ELF-1 (cell line): ENCODE data around the gene TMEM131.

Experiments used
- DNase-seq: peaks from one replicate; pipeline ENCODE4 v3.0.0-alpha.2; 2016; ENCODE audit warnings: low read depth, low spot score

Gene TMEM131

DNA sequence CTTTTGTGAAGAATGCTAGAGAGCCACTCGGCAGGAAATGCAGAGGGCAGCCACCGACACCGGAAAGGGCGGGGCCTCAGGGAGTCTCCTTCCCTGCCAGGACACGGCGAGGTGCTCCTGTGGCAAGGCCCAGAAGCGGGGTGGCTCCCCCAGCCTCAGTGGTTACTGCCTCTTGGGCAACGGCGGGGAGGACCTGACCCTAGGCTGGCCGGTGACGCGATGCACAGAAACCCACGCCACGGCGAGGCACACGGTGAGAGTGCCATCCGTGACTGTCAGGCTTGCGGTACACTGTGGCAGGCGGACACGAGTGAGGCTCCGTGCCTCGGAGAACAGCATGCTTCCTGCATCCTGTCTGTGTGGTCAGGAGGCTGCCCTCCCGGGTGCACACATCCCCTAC is 234.6 kb downstream of the TMEM131 start:
- DNase-seq, result no peak

- DNase-seq, result no peak
Observed at GRCh38 chr2:97760480-97761049, 235.2 kb downstream of the TMEM131 start.

DNA sequence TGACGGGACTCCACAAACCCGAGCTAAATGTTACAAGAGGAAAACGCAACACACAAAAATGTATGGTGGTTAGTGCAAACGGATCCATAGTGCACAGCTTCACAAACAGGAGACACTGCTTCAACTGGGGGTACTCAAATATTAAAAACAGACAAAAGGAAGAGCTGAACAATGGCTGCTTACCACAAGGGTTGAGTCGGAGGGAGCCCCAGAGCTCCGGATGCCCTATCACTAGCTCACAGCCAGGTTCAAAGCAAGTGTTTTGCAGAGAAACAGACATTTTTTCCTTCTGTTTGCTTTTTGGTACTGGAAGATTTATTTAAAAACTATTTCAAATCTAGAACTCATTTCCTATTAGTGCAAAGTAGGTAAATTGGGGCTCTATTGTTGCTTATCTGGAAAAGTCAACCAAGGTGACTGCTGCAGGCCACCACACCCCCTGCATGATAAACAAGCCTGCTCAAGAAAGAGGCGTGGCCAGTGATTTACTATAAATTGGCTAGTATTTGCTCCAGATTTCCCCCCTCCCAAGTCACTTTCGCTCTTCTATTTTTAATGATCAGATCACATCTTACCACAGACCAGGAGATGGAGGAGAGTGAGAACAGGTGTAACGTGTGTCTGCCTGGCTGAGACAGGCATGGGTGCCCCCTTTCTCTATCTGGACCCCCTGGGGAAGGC is 235.9 kb downstream of the TMEM131 start:
- DNase-seq, result no peak

- no peak for DNase-seq
Observed at GRCh38 chr2:97758131-97758705, 237.5 kb downstream of the TMEM131 start.

DNA sequence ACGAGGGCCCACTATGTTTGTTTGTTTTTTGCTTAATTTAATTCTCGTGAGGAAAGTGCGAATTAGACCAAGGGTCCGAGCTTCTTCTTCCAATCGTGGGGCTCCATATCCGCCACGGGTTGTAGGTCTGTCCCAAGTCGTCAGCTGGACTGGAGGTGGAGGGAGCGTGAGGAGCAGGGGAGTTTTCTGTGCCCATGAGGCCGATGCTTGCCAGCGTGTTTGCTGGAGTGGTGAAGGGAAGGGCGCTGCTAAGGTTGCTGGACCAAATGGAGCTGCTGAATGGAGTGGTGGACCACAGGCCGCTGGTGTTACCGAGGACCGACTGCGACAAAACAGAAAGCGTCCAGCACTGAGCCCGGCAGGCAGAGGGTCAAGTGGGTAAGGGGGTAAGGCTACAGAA is 238.7 kb downstream of the TMEM131 start:
- DNase-seq, result no peak

DNA sequence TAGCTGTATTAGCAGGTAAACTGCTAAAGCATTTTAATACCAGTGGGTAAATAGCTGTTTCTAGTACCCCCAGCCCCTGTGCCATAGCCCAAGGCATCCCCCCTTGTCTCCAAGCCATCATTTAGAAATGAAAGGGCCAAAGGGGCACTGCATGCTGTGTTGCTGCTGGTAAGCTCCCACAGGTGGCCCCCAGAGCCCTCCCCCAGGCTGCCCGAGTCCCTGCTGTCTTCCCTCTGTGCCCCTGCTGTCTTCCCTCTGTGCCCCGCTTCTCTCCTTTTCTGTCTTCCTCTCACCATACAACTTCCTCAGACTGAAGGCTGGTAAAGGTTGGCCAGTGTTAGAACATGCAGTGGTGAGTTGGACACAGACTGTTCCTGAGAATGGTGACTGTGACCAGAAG is 240.3 kb downstream of the TMEM131 start:
- no peak for DNase-seq

- no peak for DNase-seq
Observed at GRCh38 chr2:97754690-97755346, 240.9 kb downstream of the TMEM131 start.

- DNase-seq, result no peak
Observed at GRCh38 chr2:97752342-97753334, 243.1 kb downstream of the TMEM131 start.

DNA sequence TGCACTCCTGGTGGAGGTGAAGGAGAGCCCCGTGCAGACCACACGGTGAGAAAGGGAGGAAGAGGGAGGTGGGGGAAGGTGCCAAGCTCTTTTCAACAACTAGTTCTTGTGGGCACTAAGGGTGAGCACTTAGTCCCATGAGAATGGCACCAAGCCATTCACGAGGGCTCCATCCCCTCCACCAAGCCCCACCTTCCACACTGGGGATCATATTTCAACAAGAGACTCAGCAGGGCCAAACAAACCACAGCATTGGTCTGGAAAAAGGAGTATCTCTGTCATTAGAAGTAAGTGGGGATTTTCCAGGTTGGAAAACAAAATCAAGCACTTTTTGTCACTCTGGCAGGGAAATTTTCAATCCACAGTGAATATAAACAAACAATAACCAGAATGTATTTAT is 244.0 kb downstream of the TMEM131 start:
- no peak for DNase-seq

- DNase-seq, result no peak
Observed at GRCh38 chr2:97750017-97750416, 245.7 kb downstream of the TMEM131 start.

GRCh38 chr2:97749581-97749980 is 246.2 kb downstream of the TMEM131 start:
- no peak for DNase-seq

GRCh38 chr2:97747716-97748115 is 248.0 kb downstream of the TMEM131 start:
- no peak for DNase-seq

DNA sequence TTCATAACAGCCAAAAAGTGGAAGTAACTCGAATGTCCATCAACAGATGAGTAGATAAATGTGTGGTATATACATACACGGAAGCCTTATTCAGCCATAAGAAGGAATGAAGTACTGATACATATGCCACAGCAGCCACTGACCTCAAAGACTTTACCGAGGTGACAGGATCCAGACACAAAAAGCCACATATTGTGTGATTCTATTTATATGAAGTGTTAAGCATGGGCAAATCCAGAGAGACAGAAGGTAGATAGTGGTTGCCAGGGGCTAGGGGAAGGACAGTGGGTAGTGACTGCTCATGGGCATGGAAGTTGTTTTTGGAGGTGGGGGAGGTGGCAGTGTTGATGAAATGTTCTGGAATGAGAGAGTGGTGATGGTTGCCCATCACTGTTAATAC is 248.5 kb downstream of the TMEM131 start:
- DNase-seq, result no peak

- DNase-seq, result no peak
Observed at GRCh38 chr2:97745474-97746174, 250.1 kb downstream of the TMEM131 start.

DNA sequence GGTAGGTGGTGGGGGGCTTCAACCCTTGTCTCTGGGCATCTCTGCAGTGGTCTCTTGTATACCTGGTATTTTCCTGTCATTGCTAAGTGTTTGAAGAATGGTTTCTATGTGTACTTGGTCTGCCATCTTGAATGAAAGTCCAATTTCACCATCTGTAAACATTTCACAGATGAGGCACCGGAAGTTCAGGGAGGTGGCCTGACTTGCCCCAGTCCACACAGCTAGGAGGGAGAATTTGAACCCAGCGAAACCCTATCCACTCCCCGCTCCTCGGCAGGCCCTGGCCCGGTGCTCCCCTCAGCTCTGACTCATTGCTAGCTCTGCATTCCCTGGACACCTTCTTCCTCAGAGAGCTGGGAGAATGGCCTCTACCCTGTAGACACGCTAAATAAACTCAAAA is 251.8 kb downstream of the TMEM131 start:
- no peak for DNase-seq

DNA sequence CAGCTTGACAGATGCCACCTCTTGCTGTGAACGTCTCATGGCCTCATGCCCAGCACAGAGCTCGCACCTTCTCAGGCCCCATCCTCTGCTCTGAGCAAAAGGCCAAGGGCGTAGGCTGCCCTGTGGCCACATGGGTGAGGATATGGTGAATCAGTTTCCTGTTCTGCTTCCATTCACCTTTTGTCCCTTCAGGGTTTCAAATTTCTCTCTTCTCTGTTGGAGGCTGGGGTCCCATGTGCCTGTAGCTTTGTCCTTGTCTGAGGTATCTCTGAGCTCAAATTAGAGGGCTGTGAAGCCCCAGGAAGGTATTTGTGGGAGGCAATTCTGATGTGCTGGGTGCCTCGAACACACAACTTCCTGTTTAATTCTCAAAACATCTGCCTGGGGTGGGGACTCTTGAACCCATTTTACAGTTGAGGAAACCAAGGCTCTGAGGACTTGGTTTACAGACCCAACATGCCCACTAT is 253.3 kb downstream of the TMEM131 start:
- no peak for DNase-seq

GRCh38 chr2:97741686-97742085 is 254.1 kb downstream of the TMEM131 start:
- DNase-seq, result no peak

DNA sequence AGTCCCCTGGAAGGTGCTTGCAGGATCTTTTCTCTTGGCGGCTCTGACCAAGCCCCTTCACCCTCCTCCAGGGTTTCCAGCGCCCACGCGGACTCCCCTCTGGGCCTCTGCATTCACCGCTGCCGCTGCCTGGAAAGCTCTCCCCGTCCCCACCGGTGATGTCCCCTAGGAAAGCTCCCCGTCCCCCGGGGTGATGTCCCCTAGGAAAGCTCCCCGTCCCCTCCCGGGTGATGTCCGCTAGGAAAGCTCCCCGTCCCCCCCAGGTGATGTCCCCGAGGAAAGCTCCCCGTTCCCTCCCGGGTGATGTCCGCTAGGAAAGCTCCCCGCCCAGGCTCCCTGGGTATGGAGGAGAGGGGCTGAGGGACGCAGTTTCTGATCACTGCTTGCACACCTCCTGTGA is 254.5 kb downstream of the TMEM131 start:
- no peak for DNase-seq

DNA sequence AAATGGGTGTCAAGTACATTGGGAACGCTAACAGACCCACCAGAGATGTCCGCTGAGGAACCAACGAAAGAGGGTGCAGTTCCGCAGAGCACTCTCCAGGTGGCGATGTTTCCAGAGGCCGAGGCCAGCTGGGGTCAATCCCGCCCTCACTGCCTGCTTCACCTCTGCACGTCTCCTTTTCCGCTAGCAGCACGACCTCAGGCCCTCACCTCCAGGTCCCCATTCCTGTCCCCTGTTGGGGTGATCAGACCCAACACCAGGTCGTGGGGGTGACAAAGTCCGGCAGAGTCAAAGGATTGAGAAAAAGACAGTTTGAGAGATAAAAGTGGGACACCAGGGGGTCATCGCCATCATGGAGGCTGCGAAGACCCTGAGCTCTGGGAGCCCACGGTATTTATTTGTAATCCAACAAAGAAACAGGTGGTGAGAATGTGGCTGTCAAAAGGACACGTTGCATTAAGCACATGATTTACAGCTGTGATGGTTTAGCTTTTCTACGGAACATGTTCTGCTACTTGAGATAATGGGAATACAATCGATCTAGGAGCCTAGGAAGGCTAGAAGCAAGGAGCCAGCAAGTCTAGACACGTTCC is 255.1 kb downstream of the TMEM131 start:
- peak; percentile 84 for DNase-seq

GRCh38 chr2:97739893-97740245 is 255.9 kb downstream of the TMEM131 start:
- DNase-seq, result no peak
